Lung (tissue), 12 donors: ENCODE measurements around the gene SPOCD1. TPM values are rescaled to one million over a fixed set of nuclear protein-coding genes. Genes with fewer than 3 reads are reported as not detected.

ENCODE experiments used
- ATAC-seq: fragments of 200-7000 bp; cut with Tn5 transposase; one replicate; pipeline ENCODE4 v1.9.1; 2020; ENCODE audit warnings: moderate number of reproducible peaks; ENCODE audit not compliant: insufficient read depth, low FRiP score
- DNase-seq, 3 donors: peaks; one replicate each; pipeline ENCODE4 v3.0.0-alpha.2; 2013 to 2017
- H3K27ac ChIP-seq, 2 donors: one replicate each; pipeline ENCODE4 v1.5.1; 2013; ENCODE audit warnings: mild to moderate bottlenecking in 2 of 2, moderate library complexity in 2 of 2, control low read depth in 1 of 2, inconsistent platforms in 1 of 2, low read depth in 1 of 2, low read length in 1 of 2
- H3K27me3 ChIP-seq, 3 donors: one replicate each; pipeline ENCODE4 v1.5.1; 2013; ENCODE audit warnings: low read length in 2 of 3; ENCODE audit not compliant: control insufficient read depth in 3 of 3, insufficient read depth in 3 of 3
- H3K36me3 ChIP-seq, 4 donors: one replicate each; pipeline ENCODE4 v1.5.1; 2013; ENCODE audit warnings: low read length in 4 of 4, mild to moderate bottlenecking in 1 of 4, moderate library complexity in 1 of 4; ENCODE audit not compliant: control insufficient read depth in 4 of 4, insufficient read depth in 4 of 4
- H3K4me1 ChIP-seq, 5 donors: one replicate each; pipeline ENCODE4 v1.5.1; 2013; ENCODE audit warnings: low read length in 5 of 5, mild to moderate bottlenecking in 2 of 5, moderate library complexity in 1 of 5; ENCODE audit not compliant: control insufficient read depth in 5 of 5, insufficient read depth in 5 of 5
- H3K4me3 ChIP-seq: one replicate; pipeline ENCODE4 v1.5.1; 2013; ENCODE audit warnings: mild to moderate bottlenecking, control low read depth, moderate library complexity
- H3K9ac ChIP-seq, 2 donors: one replicate each; pipeline ENCODE4 v1.5.1; 2013; ENCODE audit warnings: low read length in 2 of 2, control low read depth in 1 of 2; ENCODE audit not compliant: insufficient read depth in 1 of 2
- H3K9me3 ChIP-seq, 4 donors: one replicate each; pipeline ENCODE4 v1.5.1; 2013; ENCODE audit warnings: low read length in 3 of 4, mild to moderate bottlenecking in 1 of 4, moderate library complexity in 1 of 4; ENCODE audit not compliant: control insufficient read depth in 4 of 4, insufficient read depth in 3 of 4
- WGBS, 2 donors: extraction: QIAGEN DNeasy Blood & Tissue Kit; methylation state at CpG; one replicate each; pipeline ENCODE4 v1.1.7; 2013; 5-methylcytosine and 5-hydroxymethylcytosine counted together
- polyA plus RNA-seq, 2 donors: library from polyadenylated mRNA; stranded (reverse); fragments of 200-250 nt; gene quantifications; one replicate each; pipeline ENCODE4 v1.2.1, GENCODE V29; 2013
- total RNA-seq, 2 donors: library from RNA; depleted of rRNA in 1 of 2; stranded (reverse); fragments of >200 nt in 1 of 2; gene quantifications; one replicate each; pipeline ENCODE4 v1.2.1, GENCODE V29; 2014 to 2021
- TF ChIP-seq, protein P1 (sequence below): IDR thresholded peaks from 2 replicates; pipeline ENCODE4 v1.5.1; 2012; ENCODE audit warnings: mild to moderate bottlenecking; ENCODE audit errors: control extremely low read depth, extremely low read depth
- donor health status: control.
- donor health status: control.
- donor health status: Bipolar disorder and iron deficiency.
- donor health status: healthy.
- donor health status: DM: yes; HTN: yes; CAD: no.

Gene SPOCD1
- total and polyA plus RNA-seq, 4 donors = 0.51 to 15.7 (median 8.4) TPM

DNA sequence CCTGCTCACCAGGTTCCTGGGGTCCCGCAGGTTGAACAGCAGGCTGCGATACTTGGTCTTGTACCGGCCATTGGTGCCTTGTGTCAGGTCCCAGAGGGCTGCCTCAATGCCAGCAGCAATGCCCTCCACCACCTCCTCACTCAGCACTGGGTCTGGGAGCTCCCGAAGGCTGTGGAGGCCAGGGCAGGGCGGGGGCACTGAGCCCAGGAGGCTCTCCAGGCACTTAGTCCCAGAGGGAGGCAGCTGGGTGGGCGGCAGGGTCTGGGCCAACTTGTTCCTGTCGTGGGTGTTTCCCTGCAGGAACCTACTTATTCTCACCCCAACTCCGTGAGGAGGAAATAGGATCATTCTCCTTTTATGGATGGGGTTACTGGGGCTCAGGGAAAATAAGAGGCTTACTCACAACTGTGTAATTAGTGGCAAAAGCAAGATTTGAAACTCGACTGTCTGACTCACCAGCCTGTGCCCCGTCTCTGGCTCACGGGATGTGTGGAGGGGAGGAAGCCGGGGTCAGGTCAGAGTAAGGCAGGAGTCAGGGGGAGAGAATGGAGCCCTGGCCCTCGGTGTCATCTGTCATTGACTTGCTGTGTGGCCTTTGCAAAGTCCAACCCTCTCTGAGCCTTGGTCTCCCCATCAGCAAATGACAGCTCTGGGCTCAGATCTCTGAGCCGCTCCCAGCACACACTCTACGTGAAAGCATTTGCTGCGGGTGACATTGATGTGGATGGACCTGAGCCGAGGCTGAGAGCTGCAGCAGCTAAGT is 17.2 kb downstream of the SPOCD1 start:
- Histone ChIP-seq H3K4me1 (peaks cover 0 to 17% (median 3%) of the 10 kb centered on the region in 5 donors), H3K27ac (no peak overlapping the region), H3K36me3 (no peaks in the 10 kb centered on the region), H3K4me3 (no peak overlapping the region), H3K9ac (no peak overlapping the region), H3K9me3 (no peaks in the 10 kb centered on the region), H3K27me3 (no peaks in the 10 kb centered on the region)
- peak in 1 of 3 donors; percentile 22 for DNase-seq
- TF ChIP-seq, protein P1, sequence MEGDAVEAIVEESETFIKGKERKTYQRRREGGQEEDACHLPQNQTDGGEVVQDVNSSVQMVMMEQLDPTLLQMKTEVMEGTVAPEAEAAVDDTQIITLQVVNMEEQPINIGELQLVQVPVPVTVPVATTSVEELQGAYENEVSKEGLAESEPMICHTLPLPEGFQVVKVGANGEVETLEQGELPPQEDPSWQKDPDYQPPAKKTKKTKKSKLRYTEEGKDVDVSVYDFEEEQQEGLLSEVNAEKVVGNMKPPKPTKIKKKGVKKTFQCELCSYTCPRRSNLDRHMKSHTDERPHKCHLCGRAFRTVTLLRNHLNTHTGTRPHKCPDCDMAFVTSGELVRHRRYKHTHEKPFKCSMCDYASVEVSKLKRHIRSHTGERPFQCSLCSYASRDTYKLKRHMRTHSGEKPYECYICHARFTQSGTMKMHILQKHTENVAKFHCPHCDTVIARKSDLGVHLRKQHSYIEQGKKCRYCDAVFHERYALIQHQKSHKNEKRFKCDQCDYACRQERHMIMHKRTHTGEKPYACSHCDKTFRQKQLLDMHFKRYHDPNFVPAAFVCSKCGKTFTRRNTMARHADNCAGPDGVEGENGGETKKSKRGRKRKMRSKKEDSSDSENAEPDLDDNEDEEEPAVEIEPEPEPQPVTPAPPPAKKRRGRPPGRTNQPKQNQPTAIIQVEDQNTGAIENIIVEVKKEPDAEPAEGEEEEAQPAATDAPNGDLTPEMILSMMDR = no peak
- peak; percentile 58 for ATAC-seq
- WGBS, 2 donors = 52 to 78% methylated on average over 17 of the region's 17 CpGs

DNA sequence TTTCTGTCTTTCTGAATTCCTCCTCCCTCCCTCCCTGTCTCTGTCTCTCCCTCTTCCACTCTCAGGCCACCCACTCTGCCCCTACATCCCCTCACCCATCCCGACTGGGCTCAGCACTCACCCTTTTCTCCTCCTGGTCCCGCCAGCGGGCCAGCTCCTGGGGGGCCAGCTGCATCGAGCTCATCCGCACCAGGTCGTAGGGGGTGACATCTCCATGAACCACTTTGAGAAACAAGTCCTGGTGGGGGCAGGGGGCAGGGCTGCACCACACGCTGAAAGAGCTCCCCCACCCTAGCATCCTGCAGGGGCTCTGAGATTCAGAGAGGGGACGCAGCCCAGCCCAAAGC is 17.8 kb downstream of the SPOCD1 start:
- Histone ChIP-seq H3K36me3 (no peaks in the 10 kb centered on the region), H3K27ac (no peak overlapping the region), H3K27me3 (no peaks in the 10 kb centered on the region), H3K4me3 (no peak overlapping the region), H3K9me3 (no peaks in the 10 kb centered on the region), H3K9ac (no peak overlapping the region), H3K4me1 (peaks cover 0 to 17% (median 3%) of the 10 kb centered on the region in 5 donors)
- 66 to 84% methylated on average over 8 of the region's 8 CpGs for WGBS, 2 donors
- ATAC-seq (no peak), DNase-seq (no peak)
- TF ChIP-seq, protein P1 = no peak

DNA sequence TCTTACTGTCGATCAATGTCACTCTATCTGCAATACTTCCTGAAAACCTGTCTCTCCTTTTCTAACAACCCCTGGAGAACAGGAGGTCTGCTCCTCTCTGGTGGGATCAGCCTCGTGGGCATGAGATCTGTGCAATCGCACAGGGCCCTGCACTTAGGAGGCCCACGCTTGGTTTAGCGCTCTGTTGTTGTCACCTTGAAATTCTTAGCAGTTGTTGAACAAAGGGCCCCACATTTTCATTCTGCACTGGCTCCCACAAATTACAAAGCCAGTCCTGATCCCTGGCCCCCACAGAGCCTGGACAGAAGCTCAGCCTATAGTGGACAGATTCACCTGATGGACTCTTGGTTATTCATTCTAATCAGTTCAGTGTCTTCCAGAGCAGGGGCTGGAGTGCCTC is 18.6 kb downstream of the SPOCD1 start:
- Histone ChIP-seq H3K4me3 (no peak overlapping the region), H3K36me3 (no peaks in the 10 kb centered on the region), H3K9me3 (no peaks in the 10 kb centered on the region), H3K27me3 (no peaks in the 10 kb centered on the region), H3K9ac (no peak overlapping the region), H3K27ac (no peak overlapping the region), H3K4me1 (peaks cover 0 to 17% (median 3%) of the 10 kb centered on the region in 5 donors)
- no peak for ATAC-seq
- TF ChIP-seq, protein P1 = no peak
- WGBS, 2 donors = 89 to 90% methylated on average over 5 of the region's 5 CpGs
- no peak for DNase-seq
